ENCODE results near the gene MAPK7. TPM values are rescaled to one million over a fixed set of nuclear protein-coding genes. Genes with fewer than 3 reads are reported as not detected.
A peak's percentile ranks its signal among the peaks of the same experiment; 100 is the strongest.

MAPK7 gene
- total RNA-seq, 1 donor from 2014 or later = 30.8 TPM

DNA sequence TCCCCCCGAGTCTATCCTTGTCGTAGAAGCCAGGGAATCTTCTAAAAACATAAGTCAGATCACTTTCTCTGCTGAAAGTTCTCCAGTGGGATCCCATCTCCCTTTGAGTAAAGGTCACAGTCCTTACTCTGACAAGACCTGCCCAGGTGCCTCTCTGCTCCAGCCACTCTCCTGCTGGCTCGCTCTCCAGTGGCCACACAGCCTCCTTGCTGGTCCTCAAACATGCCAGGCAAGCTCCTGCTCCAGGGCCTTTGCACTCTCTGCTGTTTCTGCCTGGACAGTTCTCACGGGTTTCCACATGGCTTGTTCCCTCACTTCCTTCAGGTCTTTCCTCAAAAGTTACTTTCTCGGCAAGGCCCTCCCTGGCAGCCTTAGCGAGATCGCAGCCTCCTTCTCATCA, 19.1 kb upstream of the MAPK7 start:
- no peaks in the 10 kb centered on the region for H3K36me3 ChIP-seq (ENCODE audit: control insufficient read depth, insufficient read depth, low read length)
- DNase-seq (ENCODE audit: low read depth) = no peak
- H3K4me3 ChIP-seq (ENCODE audit: low read depth, low read length) = no peak overlapping the region
- no peaks in the 10 kb centered on the region for H3K27me3 ChIP-seq (ENCODE audit: control insufficient read depth, insufficient read depth, low read length)
- TF ChIP-seq, protein P1, sequence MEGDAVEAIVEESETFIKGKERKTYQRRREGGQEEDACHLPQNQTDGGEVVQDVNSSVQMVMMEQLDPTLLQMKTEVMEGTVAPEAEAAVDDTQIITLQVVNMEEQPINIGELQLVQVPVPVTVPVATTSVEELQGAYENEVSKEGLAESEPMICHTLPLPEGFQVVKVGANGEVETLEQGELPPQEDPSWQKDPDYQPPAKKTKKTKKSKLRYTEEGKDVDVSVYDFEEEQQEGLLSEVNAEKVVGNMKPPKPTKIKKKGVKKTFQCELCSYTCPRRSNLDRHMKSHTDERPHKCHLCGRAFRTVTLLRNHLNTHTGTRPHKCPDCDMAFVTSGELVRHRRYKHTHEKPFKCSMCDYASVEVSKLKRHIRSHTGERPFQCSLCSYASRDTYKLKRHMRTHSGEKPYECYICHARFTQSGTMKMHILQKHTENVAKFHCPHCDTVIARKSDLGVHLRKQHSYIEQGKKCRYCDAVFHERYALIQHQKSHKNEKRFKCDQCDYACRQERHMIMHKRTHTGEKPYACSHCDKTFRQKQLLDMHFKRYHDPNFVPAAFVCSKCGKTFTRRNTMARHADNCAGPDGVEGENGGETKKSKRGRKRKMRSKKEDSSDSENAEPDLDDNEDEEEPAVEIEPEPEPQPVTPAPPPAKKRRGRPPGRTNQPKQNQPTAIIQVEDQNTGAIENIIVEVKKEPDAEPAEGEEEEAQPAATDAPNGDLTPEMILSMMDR (IDR thresholded peaks at IDR 0.05; ENCODE audit: insufficient read depth, low read length, poor library complexity, severe bottlenecking) = no peak

- TF ChIP-seq, protein P1 (IDR thresholded peaks at IDR 0.05; ENCODE audit: insufficient read depth, low read length, poor library complexity, severe bottlenecking) = no peak
- H3K36me3 ChIP-seq (ENCODE audit: control insufficient read depth, insufficient read depth, low read length) = no peaks in the 10 kb centered on the region
- DNase-seq (ENCODE audit: low read depth) = no peak
- H3K27me3 ChIP-seq (ENCODE audit: control insufficient read depth, insufficient read depth, low read length) = no peaks in the 10 kb centered on the region
- H3K4me3 ChIP-seq (ENCODE audit: low read depth, low read length) = no peak overlapping the region
Measured at GRCh38 chr17:19359856-19360255, 18.4 kb upstream of the MAPK7 start.

- no peaks in the 10 kb centered on the region for H3K27me3 ChIP-seq (ENCODE audit: control insufficient read depth, insufficient read depth, low read length)
- TF ChIP-seq, protein P1 (IDR thresholded peaks at IDR 0.05; ENCODE audit: insufficient read depth, low read length, poor library complexity, severe bottlenecking) = no peak
- no peaks in the 10 kb centered on the region for H3K36me3 ChIP-seq (ENCODE audit: control insufficient read depth, insufficient read depth, low read length)
- DNase-seq (ENCODE audit: low read depth) = no peak
- no peak overlapping the region for H3K4me3 ChIP-seq (ENCODE audit: low read depth, low read length)
Measured at GRCh38 chr17:19360772-19361171, 17.5 kb upstream of the MAPK7 start.

DNA sequence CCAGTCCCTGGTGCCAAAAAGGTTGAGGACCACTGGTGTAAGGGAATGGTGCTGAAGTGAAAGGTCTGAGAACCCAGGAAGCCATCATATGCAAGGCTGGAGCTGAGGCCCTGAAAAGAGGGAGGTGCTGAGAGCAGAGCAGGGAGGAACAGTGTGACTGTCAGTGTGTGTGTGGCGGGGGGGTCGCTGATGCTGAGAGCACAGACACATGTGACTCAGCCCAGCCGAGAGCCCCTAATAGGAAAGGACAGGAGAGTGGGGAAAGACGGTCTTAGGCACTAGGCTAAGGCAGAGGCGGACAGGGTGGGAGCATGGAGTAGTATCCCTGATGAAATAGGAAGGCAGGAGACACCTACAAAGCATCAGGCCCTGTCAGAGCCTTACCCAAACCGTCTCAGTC, 17.0 kb upstream of the MAPK7 start:
- no peaks in the 10 kb centered on the region for H3K27me3 ChIP-seq (ENCODE audit: control insufficient read depth, insufficient read depth, low read length)
- H3K4me3 ChIP-seq (ENCODE audit: low read depth, low read length) = no peak overlapping the region
- DNase-seq (ENCODE audit: low read depth) = no peak
- no peaks in the 10 kb centered on the region for H3K36me3 ChIP-seq (ENCODE audit: control insufficient read depth, insufficient read depth, low read length)
- TF ChIP-seq, protein P1 (IDR thresholded peaks at IDR 0.05; ENCODE audit: insufficient read depth, low read length, poor library complexity, severe bottlenecking) = no peak

GRCh38 chr17:19361944-19362276, 16.4 kb upstream of the MAPK7 start:
- Histone ChIP-seq H3K36me3 (ENCODE audit: control insufficient read depth, insufficient read depth, low read length) (no peaks in the 10 kb centered on the region), H3K4me3 (ENCODE audit: low read depth, low read length) (peak overlapping the region; percentile 72), H3K27me3 (ENCODE audit: control insufficient read depth, insufficient read depth, low read length) (no peaks in the 10 kb centered on the region)
- no peak for DNase-seq (ENCODE audit: low read depth)
- TF ChIP-seq, protein P1 (IDR thresholded peaks at IDR 0.05; ENCODE audit: insufficient read depth, low read length, poor library complexity, severe bottlenecking) = no peak

DNA sequence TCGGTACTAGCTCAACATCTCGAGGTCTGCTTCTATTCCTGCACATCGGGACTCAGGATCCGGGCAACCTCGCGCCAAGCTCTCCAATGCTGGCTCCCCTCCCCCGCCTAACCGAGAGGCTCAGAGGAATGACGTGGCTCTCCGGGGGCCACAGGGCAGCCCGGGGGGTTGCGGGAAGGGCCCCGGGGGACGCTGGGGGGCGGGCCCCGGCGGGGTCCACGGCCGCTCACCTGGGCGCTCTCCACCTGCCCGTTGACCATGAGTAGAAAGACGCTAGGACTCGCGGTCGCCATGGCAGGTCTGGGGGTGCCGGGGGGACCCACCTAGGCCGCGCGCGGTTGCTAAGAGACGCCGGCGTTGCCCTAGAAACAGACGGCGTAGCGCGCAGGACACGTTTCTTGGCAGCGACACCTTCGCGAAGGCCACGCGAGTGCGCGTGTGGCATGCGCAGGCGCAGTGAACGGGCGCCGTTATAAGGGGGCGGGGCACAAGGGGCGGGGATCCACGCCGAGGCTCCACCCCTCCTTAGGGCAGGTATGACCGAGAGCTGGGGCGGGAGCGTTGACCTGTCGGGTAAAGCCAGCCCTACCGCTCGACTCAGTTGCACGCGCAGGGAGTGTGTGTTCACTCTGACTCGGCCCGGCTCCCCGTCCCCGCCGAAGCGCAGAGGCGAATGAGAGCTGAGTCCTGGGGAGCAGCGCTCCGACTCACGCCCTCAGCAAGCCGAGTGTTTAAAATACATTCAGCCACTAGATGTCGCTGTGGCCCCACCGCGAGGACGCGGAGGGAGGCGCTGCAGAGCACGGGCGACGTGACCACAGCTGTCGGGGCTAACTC, 15.8 kb upstream of the MAPK7 start, which contains the start of gene B9D1:
TSS of gene B9D1 (minus strand) at position 447 of the 837 bp plus-strand sequence. CDS start at position 293, 154 bp downstream.
- H3K27me3 ChIP-seq (ENCODE audit: control insufficient read depth, insufficient read depth, low read length) = no peaks in the 10 kb centered on the region
- no peak for DNase-seq (ENCODE audit: low read depth)
- H3K36me3 ChIP-seq (ENCODE audit: control insufficient read depth, insufficient read depth, low read length) = no peaks in the 10 kb centered on the region
- H3K4me3 ChIP-seq (ENCODE audit: low read depth, low read length) = peak within 1 kb of the TSS; percentile 72
- TF ChIP-seq, protein P1 (IDR thresholded peaks at IDR 0.05; ENCODE audit: insufficient read depth, low read length, poor library complexity, severe bottlenecking) = peak; percentile 93
